Fibroblast of the aortic adventitia (primary cell): ENCODE data around the gene FCN3. TPM values are rescaled to one million over a fixed set of nuclear protein-coding genes. Genes with fewer than 3 reads are reported as not detected.
A peak's percentile ranks its signal among the peaks of the same experiment; 100 is the strongest.

ENCODE experiments used
- DNase-seq: peaks from one replicate; pipeline ENCODE4 v3.0.0-alpha.2; 2010; ENCODE audit warnings: low read depth
- H3K4me3 ChIP-seq: 2 replicates; pipeline ENCODE4 v1.5.1; 2011; ENCODE audit warnings: low read depth, mild to moderate bottlenecking, control low read depth, low read length, moderate library complexity
- total RNA-seq: library from RNA; depleted of rRNA; stranded (reverse); fragments of >200 nt; gene quantifications from 2 replicates; pipeline ENCODE4 v1.2.3, GENCODE V29; 2012; ENCODE audit warnings: low replicate concordance
- TF ChIP-seq, protein P1 (sequence below): IDR thresholded peaks from 2 replicates; pipeline ENCODE4 v1.5.1; 2011; ENCODE audit warnings: mild to moderate bottlenecking, low read length, control low read depth, inconsistent platforms; ENCODE audit not compliant: insufficient read depth

The FCN3 gene
- total RNA-seq, 1 donor = not detected

- TF ChIP-seq, protein P1, sequence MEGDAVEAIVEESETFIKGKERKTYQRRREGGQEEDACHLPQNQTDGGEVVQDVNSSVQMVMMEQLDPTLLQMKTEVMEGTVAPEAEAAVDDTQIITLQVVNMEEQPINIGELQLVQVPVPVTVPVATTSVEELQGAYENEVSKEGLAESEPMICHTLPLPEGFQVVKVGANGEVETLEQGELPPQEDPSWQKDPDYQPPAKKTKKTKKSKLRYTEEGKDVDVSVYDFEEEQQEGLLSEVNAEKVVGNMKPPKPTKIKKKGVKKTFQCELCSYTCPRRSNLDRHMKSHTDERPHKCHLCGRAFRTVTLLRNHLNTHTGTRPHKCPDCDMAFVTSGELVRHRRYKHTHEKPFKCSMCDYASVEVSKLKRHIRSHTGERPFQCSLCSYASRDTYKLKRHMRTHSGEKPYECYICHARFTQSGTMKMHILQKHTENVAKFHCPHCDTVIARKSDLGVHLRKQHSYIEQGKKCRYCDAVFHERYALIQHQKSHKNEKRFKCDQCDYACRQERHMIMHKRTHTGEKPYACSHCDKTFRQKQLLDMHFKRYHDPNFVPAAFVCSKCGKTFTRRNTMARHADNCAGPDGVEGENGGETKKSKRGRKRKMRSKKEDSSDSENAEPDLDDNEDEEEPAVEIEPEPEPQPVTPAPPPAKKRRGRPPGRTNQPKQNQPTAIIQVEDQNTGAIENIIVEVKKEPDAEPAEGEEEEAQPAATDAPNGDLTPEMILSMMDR = no peak
- no peak overlapping the region for H3K4me3 ChIP-seq
- no peak for DNase-seq
These were observed 29.4 kb downstream of the FCN3 start for GRCh38 chr1:27345272-27345671.

GRCh38 chr1:27343639-27344025 is 31.0 kb downstream of the FCN3 start:
- DNase-seq = no peak
- TF ChIP-seq, protein P1 = no peak
- no peak overlapping the region for H3K4me3 ChIP-seq

DNA sequence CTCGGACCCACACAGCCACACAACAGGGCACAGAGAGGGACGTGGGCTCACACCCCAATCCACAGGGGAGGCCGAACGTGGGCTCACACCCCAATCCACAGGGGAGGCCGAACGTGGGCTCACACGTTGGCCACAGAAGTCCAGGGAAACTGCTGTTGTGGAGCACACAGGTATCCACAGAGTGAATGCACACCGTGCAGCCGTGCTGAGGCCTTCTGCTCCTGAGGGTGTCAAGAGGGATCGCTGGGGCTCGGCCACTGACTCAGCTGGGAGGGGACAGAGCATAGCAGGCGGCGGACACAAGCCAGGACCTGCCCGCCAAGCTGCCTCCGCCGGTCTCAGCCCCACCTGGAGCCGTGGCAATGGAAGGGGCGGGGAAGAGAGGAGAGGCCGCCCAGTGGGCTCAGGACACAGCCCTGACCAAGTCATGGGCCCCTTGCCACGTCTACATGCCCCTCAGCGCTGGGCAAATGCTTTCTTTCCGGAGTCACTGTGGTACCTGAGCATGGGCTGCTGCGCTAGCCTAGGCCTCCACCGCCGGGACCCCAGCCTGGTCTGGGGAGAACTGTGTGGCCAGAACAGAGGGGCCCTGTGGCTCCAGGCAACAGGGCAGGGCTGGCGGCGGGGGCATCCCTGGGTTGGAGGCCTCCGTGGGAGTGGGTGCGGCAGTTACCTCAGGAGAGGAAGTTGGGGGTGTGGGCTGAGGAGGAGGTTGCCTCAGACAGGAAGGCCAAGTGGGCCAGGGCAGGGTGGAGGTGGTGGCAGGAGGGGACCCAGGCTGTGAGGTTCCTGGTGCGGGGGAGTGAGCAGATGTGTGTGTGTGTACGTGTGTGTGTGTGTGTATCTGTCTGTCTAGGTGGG is 31.6 kb downstream of the FCN3 start:
- no peak overlapping the region for H3K4me3 ChIP-seq

GRCh38 chr1:27342391-27342777 is 32.2 kb downstream of the FCN3 start:
- no peak overlapping the region for H3K4me3 ChIP-seq
- TF ChIP-seq, protein P1 = no peak
- no peak for DNase-seq

More for the DNA sequence above, 31.6 kb downstream of the FCN3 start:
- TF ChIP-seq, protein P1 = no peak
- no peak for DNase-seq

- DNase-seq = peak; percentile 44
- no peak within 1 kb of the TSS for H3K4me3 ChIP-seq
- TF ChIP-seq, protein P1 = no peak
These were observed 32.9 kb downstream of the FCN3 start, which contains the start of gene SYTL1 for GRCh38 chr1:27341525-27342252. Gene SYTL1, plus strand, starts transcription at chr1:27342022. Its CDS starts 3,313 bp downstream, at chr1:27345335.

GRCh38 chr1:27339213-27339612 is 35.4 kb downstream of the FCN3 start:
- DNase-seq = no peak
- no peak overlapping the region for H3K4me3 ChIP-seq
- TF ChIP-seq, protein P1 = no peak
